Coronary artery (tissue), 2 donors: ENCODE measurements around the gene LSM14A.

Experiments used
- DNase-seq: peaks from one replicate; pipeline ENCODE4 v3.0.0-alpha.2; 2017; ENCODE audit warnings: low spot score
- H3K27ac ChIP-seq, 2 donors: fragments of 200-600 bp; sonication (generic); one replicate each; pipeline ENCODE4 v1.5.1; 2016 to 2019
- H3K4me3 ChIP-seq: fragments of 200-600 bp; sonication (generic); 2 replicates; pipeline ENCODE4 v1.5.1; 2016; ENCODE audit warnings: mild to moderate bottlenecking, moderate library complexity
- TF ChIP-seq, protein P1 (sequence below): fragments of 200-600 bp; sonication (generic); IDR thresholded peaks from one replicate; pipeline ENCODE4 v1.5.1; 2019; ENCODE audit warnings: antibody characterized with exemption

LSM14A gene

DNA sequence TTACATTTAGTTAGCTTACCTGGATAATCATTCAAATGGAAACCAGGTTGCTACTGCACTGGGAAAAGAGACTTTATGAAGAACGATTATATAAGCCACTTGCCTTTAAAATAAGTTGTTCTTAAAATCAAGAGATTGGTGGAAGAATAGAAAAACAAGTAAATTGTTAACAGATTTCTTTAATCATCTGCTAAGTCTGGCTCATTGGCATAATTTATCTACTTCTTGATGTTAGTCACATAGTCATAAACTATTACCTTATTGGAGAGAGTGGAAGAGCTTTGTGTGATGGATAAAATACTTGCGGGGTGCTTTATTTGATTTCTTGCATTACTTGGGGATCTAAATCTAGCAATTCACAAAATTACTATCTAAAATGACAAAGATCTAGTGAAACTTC lies 6.8 kb downstream of the LSM14A start:
- no peak for DNase-seq
- TF ChIP-seq, protein P1, sequence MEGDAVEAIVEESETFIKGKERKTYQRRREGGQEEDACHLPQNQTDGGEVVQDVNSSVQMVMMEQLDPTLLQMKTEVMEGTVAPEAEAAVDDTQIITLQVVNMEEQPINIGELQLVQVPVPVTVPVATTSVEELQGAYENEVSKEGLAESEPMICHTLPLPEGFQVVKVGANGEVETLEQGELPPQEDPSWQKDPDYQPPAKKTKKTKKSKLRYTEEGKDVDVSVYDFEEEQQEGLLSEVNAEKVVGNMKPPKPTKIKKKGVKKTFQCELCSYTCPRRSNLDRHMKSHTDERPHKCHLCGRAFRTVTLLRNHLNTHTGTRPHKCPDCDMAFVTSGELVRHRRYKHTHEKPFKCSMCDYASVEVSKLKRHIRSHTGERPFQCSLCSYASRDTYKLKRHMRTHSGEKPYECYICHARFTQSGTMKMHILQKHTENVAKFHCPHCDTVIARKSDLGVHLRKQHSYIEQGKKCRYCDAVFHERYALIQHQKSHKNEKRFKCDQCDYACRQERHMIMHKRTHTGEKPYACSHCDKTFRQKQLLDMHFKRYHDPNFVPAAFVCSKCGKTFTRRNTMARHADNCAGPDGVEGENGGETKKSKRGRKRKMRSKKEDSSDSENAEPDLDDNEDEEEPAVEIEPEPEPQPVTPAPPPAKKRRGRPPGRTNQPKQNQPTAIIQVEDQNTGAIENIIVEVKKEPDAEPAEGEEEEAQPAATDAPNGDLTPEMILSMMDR: no peak
- Histone ChIP-seq H3K27ac (no peak overlapping the region), H3K4me3 (no peak overlapping the region)

DNA sequence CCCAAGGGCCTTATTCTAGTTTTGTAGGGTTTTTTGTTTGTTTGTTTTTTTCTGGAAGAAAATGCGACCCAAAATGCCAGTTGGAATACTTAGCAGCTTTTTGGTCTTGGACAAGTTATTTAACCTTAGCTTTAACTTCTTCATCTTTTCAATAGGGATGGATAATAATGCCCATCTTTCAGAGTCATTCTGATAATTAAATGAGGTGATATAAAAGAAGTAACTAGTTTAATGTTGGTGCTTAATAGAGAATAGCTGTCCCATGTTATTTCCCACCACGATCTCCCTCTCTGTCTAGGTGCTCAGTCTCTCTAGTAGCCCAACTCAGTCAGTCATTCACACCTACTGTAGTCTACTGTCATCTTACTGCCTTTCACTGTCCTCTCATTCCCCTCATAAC lies 8.0 kb downstream of the LSM14A start:
- Histone ChIP-seq H3K4me3 (no peak overlapping the region), H3K27ac (no peak overlapping the region)
- no peak for DNase-seq
- TF ChIP-seq, protein P1: no peak

DNA sequence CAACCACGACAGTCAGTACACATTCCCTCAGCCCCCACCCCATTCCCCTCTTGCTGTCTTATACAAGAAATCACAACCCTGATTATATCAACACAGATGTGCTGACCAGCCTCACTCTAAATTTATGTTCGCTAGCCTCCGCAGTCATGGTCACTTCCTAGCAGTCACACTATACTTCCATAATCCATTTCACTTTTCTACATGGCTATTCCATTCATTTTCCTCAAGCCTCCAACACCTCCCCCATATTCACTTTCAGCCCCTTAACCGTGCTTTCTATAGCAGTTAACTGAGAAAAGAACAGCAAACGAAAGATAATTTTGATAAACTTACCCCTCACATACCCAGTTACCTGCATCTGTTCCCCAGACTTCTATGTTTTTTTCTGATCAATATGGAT lies 8.4 kb downstream of the LSM14A start:
- H3K27ac ChIP-seq: no peak overlapping the region
- DNase-seq: no peak
- TF ChIP-seq, protein P1: no peak
- H3K4me3 ChIP-seq: no peak overlapping the region

DNA sequence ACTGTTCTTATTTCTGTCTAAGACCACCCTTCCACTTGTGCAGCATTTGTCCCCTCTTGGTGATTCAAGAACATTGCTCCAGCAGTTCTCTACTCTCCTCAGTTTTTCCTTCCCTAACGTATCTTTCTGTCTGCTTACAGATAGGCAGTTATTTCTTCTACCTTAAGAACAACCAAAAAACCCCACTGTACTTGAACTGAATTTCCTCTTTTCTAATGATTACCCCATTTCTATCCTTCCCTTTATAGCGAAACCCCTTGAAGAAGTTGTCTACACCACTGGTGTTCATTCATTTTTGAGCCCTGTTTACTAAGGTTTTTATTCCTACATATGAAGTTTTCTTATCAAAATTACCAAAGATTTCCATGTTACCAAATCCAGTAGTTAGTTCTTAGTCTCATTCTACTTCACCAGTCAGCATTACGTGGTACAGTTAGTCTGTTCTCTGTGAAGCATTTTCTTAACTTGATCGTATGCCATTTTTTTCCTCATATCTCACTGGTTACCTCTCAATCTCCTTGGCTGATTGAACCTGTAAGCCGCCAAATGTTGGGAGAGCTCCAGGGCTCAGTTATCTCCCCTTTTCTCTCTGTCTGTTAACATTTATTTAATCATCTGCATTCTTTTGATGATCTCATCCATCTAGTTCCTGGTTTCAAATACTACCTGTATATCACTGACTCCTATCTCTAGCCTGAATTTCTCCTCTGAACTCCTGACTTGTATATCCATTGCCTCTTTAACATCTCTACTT lies 9.0 kb downstream of the LSM14A start:
- Histone ChIP-seq H3K27ac (no peak overlapping the region), H3K4me3 (no peak overlapping the region)
- TF ChIP-seq, protein P1: no peak
- no peak for DNase-seq

DNA sequence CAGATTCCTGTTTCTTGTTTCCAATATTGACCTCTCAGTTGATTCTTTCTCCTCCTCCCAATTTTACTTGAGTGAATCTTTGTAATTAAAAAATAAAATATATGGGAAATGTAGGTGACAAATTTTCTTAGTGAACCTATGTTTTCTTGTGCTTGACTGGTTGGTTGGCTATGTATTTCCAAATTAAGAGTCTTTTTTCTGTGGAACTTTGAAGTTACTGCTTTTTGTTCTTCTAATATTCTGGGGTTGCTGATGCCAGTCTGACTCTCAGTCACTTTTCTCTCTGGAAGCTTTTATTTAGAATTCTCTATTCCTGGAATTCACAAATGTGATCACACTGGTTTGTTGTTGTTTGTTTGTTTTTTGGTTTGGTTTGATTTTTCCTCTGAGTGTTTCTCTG lies 9.8 kb downstream of the LSM14A start:
- TF ChIP-seq, protein P1: no peak
- no peak overlapping the region for H3K27ac ChIP-seq
- H3K4me3 ChIP-seq: no peak overlapping the region
- no peak for DNase-seq

DNA sequence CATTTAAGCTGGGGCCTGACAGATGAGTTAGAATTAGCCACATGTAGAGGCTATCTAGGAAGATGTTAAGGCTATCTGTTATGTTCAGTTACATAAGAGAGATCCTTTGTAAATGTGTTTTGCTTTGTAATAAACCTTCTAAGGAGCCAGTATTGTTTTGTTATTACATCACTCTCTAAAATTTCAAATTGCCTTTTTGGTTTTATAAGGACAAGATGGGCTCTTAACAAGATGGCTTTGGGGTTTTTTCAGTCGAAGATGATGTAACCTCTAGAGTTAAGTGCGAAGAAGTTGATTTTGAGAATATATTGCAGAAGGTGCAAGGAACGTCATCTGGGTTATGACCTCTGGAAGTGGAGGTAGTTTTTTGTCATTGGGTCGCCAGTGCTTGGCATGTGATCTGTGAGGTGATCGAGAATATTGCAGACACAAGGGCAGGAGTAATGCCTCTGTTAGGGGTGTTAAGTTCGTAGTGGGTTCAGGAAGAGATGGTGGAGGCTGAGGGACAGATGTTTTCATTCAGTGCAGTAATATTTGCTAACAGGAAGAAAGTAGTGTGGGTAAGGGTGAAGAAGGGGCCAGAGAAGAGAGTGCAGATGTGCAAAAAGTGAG lies 12.7 kb downstream of the LSM14A start:
- TF ChIP-seq, protein P1: no peak
- no peak overlapping the region for H3K27ac ChIP-seq
- H3K4me3 ChIP-seq: peak overlapping the region; percentile 8
- no peak for DNase-seq

DNA sequence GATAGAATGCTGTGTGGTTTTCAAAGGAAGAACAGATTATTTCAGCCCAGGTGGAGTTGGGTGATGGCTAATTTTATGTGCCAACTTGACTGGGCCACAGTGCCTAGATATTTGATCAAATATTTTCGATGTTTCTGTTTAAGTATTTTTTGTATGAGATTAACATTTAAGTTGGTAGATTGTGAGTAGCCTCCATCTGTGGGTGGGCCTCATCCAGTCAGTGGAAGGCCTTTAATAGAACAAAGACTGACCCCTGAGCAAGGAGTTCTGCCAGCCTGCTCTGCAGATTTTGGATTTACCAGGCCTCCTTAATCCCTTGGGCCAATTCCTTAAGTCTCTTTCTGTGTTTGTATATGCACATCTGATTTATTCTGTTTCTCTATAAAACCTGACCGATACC lies 13.9 kb downstream of the LSM14A start:
- DNase-seq: no peak
- H3K4me3 ChIP-seq: peak overlapping the region; percentile 24
- H3K27ac ChIP-seq: no peak overlapping the region
- TF ChIP-seq, protein P1: no peak
